Measurements from ENCODE around the gene HINFP.
"Not testable (repeated sequence)": the region's sequence is repeated elsewhere in the genome, so short reads cannot be mapped to it uniquely, and the experiment has no call there.

Gene HINFP

GRCh38 chr11:119117004-119117706, 4.2 kb upstream of the HINFP start:
- no peak for DNase-seq (ENCODE audit: low read depth)

DNA sequence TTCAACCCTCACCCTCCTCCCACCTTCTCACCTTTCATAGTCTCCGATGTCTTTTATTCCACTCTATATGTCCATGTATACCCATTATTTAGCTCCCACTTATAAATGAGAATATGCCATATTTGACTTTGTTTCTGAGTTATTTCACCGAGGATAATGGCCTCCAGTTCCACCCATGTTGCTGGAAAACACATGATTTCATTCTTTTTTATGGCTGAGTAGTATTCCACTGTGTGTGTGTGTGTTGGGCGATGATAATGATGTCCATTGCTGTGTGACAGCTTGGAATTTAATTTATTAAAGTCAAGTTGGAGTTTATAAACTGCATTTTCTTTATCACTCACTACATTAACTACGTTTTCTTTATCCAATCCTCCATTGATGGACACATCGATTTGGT, 3.2 kb upstream of the HINFP start:
- DNase-seq (ENCODE audit: low read depth) = no peak

DNA sequence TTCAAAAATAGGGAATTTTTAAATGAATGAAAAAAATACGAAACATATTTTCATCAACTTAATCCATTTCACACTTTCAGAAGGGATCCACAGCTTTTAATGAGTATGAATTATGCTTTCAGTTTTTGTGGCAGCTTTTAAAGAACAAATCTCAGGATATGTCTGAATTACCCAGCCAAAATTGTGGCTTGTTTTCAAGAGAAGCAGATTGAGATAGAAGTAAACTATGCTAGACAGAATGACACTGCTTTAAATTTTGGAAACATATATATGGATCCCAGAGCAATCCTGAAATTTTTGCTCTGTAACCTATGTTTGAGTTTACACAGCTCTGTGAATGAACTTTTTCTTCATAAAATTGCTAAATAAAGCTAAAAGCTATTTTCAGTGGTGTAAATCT, 2.4 kb upstream of the HINFP start:
- no peak for DNase-seq (ENCODE audit: low read depth)

GRCh38 chr11:119120639-119121007, 757 bp upstream of the HINFP start:
- DNase-seq (ENCODE audit: low read depth) = peak; percentile 58

DNA sequence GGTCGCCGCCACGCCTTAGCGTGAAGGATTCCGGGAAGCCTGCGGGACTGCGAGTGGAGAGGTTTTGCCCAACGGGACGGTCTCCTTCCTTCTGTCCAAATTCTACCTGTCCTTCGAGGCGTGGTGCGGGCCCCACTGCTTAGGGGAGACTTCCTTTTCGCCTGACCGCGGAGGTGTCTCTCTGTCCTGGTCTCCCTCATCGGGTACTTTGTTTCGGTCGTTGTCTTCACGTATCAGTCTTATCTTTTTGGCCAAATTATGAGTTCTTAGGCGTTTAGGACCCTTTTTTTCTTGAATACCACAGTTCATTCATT, 388 bp downstream of the HINFP start:
- DNase-seq (ENCODE audit: low read depth) = no peak

GRCh38 chr11:119125821-119126220, 4.4 kb downstream of the HINFP start:
- DNase-seq (ENCODE audit: low read depth) = no peak

DNA sequence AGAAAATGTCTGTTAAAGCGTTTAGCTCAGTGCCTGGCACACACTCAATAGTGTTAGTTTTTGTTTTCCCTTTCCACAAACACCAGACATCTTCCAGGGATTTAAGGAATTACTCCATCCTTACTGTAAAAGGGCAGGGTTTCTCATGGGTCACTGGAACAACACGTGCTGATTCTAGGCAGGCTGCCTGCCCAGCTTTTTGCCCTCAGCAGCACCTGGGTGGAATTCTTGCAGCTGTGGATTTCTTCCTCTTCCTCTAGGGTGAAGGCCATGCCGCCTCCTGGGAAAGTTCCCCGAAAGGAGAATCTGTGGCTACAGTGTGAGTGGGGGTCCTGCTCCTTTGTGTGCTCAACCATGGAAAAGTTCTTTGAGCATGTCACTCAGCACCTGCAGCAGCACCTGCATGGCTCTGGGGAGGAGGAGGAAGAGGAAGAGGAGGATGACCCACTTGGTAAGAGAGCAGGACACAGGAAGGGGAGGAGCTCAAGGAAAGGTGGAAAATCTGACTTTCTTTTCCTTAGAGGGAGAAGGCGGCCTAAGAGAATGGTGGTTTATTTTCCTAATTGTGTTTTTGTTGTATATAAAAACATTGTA, 5.4 kb downstream of the HINFP start:
- no peak for DNase-seq (ENCODE audit: low read depth)

GRCh38 chr11:119130662-119131061, 9.3 kb downstream of the HINFP start:
- peak; percentile 37 for DNase-seq (ENCODE audit: low read depth)

GRCh38 chr11:119134389-119134978, 13.1 kb downstream of the HINFP start:
- no peak for DNase-seq (ENCODE audit: low read depth)

DNA sequence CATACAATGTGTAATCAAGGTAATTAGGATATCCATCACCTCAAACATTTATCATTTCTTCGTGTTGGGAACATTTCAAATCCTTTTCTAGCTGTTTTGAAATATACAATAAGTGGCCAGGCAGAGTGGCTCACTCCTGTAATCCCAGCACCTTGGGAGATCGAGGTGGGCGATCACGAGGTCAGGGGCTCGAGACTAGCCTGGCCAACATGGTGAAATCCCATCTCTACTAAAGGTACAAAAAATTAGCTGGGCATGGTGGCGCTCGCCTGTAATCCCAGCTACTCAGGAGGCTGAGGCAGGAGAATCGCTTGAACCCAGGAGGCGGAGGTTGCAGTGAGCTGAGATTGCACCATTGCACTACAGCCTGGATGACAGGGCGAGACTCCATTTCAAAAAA, 17.9 kb downstream of the HINFP start:
- DNase-seq (ENCODE audit: low read depth) = not testable (repeated sequence)

DNA sequence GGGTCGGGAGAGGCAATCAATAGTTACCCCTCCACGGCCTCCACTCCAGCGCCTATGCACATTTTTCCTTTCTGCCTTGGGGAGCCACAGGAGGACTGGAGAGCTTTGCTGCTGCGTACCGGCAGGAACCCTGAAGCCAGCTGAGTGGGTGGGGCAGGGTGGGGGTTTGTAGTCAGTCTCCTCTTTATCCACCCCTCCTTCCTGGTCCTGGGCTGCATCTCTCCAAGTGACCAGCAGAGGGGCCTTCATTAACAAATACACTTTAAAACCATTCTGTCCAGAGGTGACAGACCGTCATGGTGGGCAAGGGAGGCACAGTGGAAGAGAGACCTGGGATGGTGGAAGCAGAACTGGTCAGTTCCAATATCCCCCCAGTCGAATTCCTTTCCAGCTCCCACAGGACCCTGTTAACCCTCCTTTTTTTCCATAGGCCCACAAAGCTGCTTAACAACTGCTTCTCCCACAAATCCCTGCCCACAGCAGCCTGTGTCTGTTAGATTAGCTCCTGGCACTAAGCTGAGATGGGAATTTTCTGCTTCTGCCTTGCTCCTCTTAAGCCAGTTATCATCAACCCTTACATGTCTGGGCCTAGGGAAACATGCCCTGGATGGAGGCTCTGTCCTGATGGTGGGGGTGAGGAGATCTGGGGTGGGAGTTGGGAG, 23.6 kb downstream of the HINFP start:
- peak; percentile 77 for DNase-seq (ENCODE audit: low read depth)

DNA sequence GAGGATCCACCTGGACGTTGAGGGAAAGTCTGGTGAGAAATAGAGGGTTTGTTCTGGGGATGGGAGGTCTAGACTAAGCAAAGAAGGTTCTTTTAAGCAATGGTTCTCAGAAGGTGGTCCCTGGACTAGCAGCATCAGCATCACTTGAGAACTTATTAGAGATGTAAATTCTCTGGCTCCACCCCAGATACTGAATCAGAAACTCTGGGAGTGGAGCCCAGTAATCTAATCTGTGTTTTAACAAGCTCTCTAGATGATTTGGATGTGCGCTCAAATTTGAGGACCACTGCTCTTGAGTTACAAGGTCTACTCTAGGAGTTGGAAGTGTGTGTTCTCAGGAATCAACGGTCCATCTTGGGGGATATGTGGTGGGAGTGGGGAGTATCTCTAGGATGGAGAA, 24.2 kb downstream of the HINFP start:
- no peak for DNase-seq (ENCODE audit: low read depth)

DNA sequence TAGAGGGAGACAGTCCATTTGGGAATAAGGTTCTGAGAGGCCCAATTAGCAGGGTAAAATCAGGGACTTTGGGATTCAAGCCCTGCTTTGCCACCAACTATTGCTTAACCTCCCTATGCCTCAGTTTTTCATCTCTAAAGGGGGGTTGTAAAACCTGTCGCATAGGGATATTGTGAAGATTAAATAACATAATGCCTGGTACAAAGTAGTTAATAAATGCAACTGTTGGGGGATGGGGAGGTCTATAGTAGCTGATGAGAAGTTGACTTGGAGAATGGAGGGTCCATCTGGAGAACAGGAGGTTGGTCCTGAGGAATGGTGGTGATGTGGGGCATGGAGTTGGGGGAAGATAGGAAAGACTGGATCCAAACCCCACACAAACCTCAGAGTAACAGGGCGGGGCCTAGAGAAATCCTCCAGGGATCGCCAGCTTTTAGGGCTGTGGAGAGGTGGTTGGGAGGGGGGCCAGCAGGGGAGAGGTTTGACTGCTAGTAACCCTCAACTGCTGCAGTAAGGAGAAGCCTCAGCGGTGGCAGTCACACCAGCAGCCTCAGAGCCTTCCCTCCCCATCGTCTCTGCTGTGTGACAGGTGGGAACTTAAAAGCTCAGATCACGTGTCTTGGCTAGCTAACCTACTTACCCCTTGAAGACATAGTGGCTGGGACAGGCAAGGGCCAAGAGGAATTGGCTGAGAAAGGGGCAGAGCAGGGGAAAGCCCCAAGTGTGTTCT, 26.4 kb downstream of the HINFP start:
- no peak for DNase-seq (ENCODE audit: low read depth)

DNA sequence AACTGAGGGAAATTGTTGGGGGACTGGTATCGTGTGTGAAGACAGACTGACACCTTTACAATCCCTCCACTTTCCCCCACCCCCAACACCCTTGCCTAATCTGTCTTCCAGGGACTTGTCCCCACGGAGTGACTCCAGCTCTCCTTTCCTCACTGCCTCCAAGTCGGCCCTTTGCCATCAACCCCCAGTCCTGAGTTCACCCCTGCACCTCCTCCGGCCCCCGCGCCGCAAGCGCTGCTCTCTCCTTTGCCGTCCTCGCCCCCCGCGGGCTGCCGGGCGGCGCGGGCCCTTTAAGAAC, 27.3 kb downstream of the HINFP start:
- DNase-seq (ENCODE audit: low read depth) = no peak

- peak; percentile 36 for DNase-seq (ENCODE audit: low read depth)
Measured at GRCh38 chr11:119149018-119149785, 27.8 kb downstream of the HINFP start, which contains the start of gene ABCG4. TSS of gene ABCG4 (plus strand) at chr11:119149052. CDS start at chr11:119149966, 914 bp downstream.

GRCh38 chr11:119149786-119150275, 28.5 kb downstream of the HINFP start:
- DNase-seq (ENCODE audit: low read depth) = no peak

DNA sequence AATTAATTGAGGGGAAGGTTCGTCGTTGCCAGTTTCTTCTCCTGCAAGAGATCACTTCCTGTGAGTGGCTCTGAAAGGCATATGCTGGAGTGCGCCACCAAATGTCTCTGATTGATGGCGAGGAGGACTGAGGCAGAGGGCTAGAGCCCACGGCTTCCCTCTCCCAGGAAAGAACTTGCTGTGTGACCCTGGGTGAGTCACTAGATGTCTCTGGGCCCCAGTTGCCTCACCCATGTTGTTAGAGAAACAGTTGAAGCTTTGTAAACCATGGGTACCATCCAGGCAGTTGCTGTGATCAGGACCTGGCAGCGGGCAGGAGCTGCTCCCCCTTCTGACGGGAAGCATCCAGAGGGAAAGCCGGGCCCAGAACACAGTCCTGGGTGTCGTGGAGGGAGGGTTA, 30.7 kb downstream of the HINFP start:
- DNase-seq (ENCODE audit: low read depth) = no peak

DNA sequence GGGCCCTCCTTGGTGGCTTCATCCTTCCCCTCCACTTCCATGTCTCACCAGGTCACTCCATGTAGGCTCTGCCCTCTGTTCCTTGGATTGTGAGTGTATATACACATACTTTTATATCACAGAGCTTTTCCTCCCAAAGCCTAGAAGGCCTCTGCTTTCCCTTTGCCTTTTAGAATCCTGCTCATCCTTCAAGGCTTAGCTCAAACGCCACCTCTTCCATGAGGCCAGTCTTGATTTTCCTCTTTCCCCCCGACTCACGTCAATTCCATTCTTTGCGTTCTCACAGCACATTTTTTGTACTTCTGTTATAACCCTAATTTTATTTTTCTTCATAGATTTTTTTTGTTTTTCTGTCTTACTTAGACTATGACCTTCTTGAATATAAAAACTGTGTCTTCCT, 31.2 kb downstream of the HINFP start:
- DNase-seq (ENCODE audit: low read depth) = no peak

GRCh38 chr11:119153049-119153818, 31.9 kb downstream of the HINFP start:
- no peak for DNase-seq (ENCODE audit: low read depth)

DNA sequence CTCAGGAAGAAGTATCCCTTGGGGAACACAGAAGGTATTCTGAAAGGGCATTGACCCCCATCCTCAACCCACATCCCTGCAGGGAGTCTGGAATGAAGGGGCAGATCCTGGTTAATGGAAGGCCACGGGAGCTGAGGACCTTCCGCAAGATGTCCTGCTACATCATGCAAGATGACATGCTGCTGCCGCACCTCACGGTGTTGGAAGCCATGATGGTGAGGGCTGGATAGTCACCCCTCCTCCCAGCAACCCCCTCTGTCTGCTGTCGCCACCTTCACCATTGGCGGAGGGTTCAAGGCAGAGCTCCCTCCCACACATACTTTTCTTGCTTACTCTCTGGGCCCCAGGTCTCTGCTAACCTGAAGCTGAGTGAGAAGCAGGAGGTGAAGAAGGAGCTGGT, 32.8 kb downstream of the HINFP start:
- no peak for DNase-seq (ENCODE audit: low read depth)
